Ammon's horn (tissue), 1 donor: Measurements from ENCODE around the gene LRRC2.
"Not testable (repeated sequence)": the region's sequence is repeated elsewhere in the genome, so short reads cannot be mapped to it uniquely, and the experiment has no call there.

Experiments
- DNase-seq: peaks from one replicate; pipeline ENCODE4 v3.0.0-alpha.2; 2016; ENCODE audit warnings: low spot score

The LRRC2 gene

DNA sequence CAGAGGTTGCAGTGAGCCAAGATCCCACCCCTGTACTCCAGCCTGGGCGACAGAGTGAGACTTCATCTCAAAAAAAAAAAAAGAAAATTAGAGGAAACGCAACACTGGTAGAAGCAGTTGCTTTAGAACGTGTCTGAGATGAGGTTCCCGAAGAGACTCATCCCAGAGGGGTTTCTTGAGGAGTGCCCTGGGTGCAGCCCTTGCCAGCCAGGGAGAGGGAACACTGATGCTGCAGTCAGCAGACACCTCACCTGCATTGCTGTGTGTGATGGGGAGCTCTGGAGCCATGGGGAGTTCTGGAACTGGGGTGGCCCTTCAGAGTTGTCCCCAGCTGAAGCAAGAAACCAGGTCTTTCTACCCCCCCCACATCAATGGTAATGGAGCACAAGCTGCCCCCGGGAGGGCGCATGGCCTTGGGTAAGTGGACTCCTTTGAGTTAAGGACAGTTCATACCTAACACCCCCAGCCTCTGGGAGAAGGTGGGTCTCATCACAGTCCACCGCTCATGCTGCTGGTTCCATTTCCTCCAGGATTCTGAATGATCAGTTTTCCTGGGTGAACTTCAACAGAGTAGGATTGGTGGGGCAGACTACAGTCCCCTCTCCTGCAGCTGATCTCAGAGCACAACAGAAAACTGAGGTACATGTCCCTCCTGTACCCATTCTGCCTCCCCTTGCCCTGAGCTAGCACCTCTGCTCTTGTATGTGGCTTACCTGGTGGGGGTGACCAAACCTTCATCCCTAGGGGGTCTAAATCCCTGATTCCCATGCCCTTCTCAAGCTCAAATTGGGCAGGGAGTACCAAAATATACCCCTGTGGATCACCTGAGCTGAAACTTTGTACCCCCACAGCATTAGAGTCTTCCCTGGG lies 18.7 kb upstream of the LRRC2 start:
- DNase-seq, result no peak

GRCh38 chr3:46580675-46581074 lies 14.6 kb upstream of the LRRC2 start:
- DNase-seq, result no peak

DNA sequence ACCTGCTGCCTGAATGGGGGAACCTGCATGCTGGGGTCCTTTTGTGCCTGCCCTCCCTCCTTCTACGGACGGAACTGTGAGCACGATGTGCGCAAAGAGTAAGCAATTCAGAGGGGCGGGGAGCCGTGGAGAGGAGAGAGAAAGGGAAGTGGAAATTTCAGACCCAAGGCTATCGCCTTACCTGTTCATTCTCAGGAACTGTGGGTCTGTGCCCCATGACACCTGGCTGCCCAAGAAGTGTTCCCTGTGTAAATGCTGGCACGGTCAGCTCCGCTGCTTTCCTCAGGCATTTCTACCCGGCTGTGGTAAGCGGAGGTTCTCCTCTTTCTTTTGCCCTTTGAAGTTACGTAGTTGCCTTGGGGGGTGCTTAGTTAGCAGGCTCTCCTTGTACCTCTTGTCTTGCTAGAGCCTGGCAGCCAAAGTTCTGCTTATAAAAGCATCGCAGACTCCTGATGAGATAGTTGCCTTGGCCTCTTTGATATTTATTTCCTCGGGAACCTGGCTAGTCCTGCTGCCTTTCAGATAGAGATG lies 13.7 kb upstream of the LRRC2 start:
- DNase-seq, result no peak

- DNase-seq, result no peak
Measured at GRCh38 chr3:46578973-46579755, 13.1 kb upstream of the LRRC2 start.

GRCh38 chr3:46577580-46578249 lies 11.6 kb upstream of the LRRC2 start:
- not testable (repeated sequence) for DNase-seq

- DNase-seq, result no peak
Measured at GRCh38 chr3:46576879-46577278, 10.8 kb upstream of the LRRC2 start.

DNA sequence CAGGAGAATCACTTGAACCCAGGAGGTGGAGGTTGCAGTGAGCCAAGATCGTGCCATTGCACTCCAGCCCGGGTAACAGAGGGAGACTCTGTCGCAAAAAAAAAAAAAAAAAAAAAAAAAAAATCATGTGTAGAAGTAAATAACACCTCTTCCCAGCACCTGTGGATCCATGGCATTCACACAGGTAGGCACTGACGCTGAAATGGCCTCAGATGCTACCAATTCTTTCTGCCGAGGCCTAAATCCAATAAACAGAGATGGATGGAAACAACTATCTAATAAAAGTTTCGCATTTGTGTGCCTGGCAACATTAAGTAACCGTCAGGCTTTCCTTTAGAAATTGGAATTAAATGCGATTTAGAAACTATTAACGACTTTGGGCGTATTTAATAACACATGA lies 10.3 kb upstream of the LRRC2 start:
- no peak for DNase-seq

- no peak for DNase-seq
Measured at GRCh38 chr3:46575577-46576222, 9.6 kb upstream of the LRRC2 start.

GRCh38 chr3:46574881-46575576 lies 8.9 kb upstream of the LRRC2 start:
- DNase-seq, result no peak

GRCh38 chr3:46574243-46574646 lies 8.1 kb upstream of the LRRC2 start:
- DNase-seq, result no peak

- no peak for DNase-seq
Measured at GRCh38 chr3:46573701-46574100, 7.6 kb upstream of the LRRC2 start.

- DNase-seq, result no peak
Measured at GRCh38 chr3:46571684-46572083, 5.6 kb upstream of the LRRC2 start.

- DNase-seq, result no peak
Measured at GRCh38 chr3:46565607-46566039, 479 bp downstream of the LRRC2 start.

GRCh38 chr3:46565077-46565476 lies 1.0 kb downstream of the LRRC2 start:
- no peak for DNase-seq

- DNase-seq, result no peak
Measured at GRCh38 chr3:46564190-46565021, 1.7 kb downstream of the LRRC2 start.

GRCh38 chr3:46561951-46562350 lies 4.2 kb downstream of the LRRC2 start:
- DNase-seq, result no peak

GRCh38 chr3:46561511-46561910 lies 4.6 kb downstream of the LRRC2 start:
- no peak for DNase-seq

DNA sequence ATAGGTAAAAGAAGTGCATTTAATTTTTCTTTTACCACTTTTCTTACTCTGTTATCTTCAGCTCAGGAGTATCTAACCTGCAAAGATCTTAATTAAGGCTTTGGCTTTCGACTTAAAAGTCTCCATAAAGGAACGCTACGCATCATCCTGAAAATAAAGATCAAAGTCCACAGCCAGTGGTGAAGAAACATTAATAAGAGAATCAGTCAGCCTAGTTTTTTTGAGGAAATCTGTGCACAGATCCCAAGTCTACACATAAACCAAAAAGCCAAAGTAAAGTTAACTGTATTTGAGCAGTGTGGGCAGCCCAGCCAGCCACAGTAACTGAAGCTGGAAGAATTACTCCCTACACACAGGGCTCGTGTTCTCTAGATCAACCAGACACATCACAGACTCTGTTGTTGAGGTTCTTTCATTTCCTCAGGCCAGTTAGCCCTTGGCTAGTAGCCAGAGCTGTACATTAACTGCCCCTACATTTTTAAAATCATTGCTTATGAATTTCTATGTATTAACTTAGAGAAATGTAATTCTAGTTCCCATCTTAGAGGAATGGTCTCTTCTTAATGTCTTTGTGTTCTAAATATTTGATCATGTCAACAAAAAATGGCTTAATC lies 6.9 kb downstream of the LRRC2 start:
- no peak for DNase-seq

DNA sequence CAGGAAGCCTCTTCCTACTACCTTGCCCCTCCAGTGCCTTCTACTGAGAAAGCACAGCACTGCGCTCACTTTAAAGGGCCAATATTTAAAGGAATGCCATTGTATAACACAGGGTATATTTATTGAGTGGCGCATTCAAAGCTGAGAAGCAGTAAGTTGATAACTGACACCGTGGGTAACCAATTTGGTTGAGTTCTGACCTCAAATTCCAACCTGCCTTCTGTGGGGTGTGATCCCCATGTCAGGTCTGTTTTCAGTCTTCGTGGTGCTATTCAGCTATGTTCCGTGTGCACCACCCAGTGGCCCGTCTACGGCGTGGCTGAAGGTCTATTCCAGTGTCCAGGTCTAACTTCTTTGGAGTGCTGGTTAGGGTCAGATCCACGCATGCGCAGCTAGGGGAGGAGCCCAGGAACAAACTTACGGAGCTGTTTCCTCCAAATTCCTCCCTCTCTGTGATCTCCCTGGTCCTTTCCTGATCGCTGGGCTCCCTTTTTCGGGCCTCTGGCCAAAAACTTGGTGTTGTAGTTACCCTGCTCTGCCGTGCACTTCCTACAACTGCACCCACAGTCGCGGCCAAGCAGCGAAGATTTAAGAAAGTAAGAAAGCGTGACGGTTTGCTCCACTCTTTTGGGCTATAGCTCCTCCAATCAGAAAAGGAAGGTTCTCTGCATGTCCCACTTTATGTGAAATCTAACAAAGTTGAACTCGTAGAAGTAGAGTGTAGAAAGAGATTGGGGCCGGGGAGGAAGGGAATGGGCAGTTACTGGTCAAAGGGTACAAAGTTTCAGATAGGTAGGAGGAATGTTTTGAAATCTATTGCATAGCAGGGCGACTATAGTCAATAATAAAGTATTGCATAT lies 7.7 kb downstream of the LRRC2 start:
- peak; percentile 83 for DNase-seq
